Activated CD4-positive, CD25-positive, alpha-beta regulatory T cell treated with anti-CD3 and anti-CD28 coated beads, Interleukin-2, amount 50 U/mL, for 24 hours (primary cell): ENCODE data around the gene ACBD5.

Experiments used
- ATAC-seq, 2 donors: fragments of 150-1000 bp; cut with Tn5 transposase; one replicate each; pipeline ENCODE4 v1.10.0; 2021; ENCODE audit warnings: mild to moderate bottlenecking in 1 of 2, moderate library complexity in 1 of 2

ACBD5 gene

GRCh38 chr10:27147701-27148100 lies 92.9 kb downstream of the ACBD5 start:
- ATAC-seq: no peak

- ATAC-seq: no peak
Measured at GRCh38 chr10:27145937-27146336, 94.7 kb downstream of the ACBD5 start.
